ENCODE measurements around the gene B4GALNT3.
A peak's percentile ranks its signal among the peaks of the same experiment; 100 is the strongest.

- TF ChIP-seq POLR2A (IDR thresholded peaks at IDR 0.05), result peak in 1 of 4 donors; percentile 59
- TF ChIP-seq, protein P1, sequence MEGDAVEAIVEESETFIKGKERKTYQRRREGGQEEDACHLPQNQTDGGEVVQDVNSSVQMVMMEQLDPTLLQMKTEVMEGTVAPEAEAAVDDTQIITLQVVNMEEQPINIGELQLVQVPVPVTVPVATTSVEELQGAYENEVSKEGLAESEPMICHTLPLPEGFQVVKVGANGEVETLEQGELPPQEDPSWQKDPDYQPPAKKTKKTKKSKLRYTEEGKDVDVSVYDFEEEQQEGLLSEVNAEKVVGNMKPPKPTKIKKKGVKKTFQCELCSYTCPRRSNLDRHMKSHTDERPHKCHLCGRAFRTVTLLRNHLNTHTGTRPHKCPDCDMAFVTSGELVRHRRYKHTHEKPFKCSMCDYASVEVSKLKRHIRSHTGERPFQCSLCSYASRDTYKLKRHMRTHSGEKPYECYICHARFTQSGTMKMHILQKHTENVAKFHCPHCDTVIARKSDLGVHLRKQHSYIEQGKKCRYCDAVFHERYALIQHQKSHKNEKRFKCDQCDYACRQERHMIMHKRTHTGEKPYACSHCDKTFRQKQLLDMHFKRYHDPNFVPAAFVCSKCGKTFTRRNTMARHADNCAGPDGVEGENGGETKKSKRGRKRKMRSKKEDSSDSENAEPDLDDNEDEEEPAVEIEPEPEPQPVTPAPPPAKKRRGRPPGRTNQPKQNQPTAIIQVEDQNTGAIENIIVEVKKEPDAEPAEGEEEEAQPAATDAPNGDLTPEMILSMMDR (IDR thresholded peaks at IDR 0.05), result no peak
Observed at GRCh38 chr12:459430-460258, at the start of gene B4GALNT3.
